Measurements from ENCODE around the gene SMG9.

GRCh38 chr19:43727593-43727853, 27.2 kb downstream of the SMG9 start:
- TF ChIP-seq POLR2AphosphoS5 (IDR thresholded peaks at IDR 0.05) (no peak), CTCF (IDR thresholded peaks at IDR 0.05) (no peak), POLR2A (IDR thresholded peaks at IDR 0.05) (no peak)
